BLaER1 treated with 17β-estradiol and CSF1 and Interleukin-3, amounts not matched to agents 10 nM and 100 nM (cell line): ENCODE measurements around the gene CHST3.

Experiments
- H3K27ac ChIP-seq, 11 experiments: shearing (Covaris generic); formaldehyde crosslinking; 2 replicates each; pipeline ENCODE4 v1.8.1; 2022
- H3K27me3 ChIP-seq, 11 experiments: shearing (Covaris generic); formaldehyde crosslinking; 2 replicates each; pipeline ENCODE4 v1.8.1; 2022
- H3K36me3 ChIP-seq, 11 experiments: shearing (Covaris generic); formaldehyde crosslinking; 2 replicates each; pipeline ENCODE4 v1.8.1; 2022
- H3K4me1 ChIP-seq, 10 experiments: shearing (Covaris generic); formaldehyde crosslinking; 2 replicates each; pipeline ENCODE4 v1.8.1; 2022
- H3K4me2 ChIP-seq, 11 experiments: shearing (Covaris generic); formaldehyde crosslinking; 2 replicates each; pipeline ENCODE4 v1.8.1; 2022
- H3K4me3 ChIP-seq, 10 experiments: shearing (Covaris generic); formaldehyde crosslinking; 2 replicates each; pipeline ENCODE4 v1.8.1; 2022
- H3K9ac ChIP-seq, 11 experiments: shearing (Covaris generic); formaldehyde crosslinking; 2 replicates each; pipeline ENCODE4 v1.8.1; 2022
- H3K9me3 ChIP-seq, 11 experiments: shearing (Covaris generic); formaldehyde crosslinking; replicated peaks in 1 of 11; 2 replicates each; pipeline ENCODE4 v1.8.1; 2022
- H4K20me1 ChIP-seq, 11 experiments: shearing (Covaris generic); formaldehyde crosslinking; 2 replicates each; pipeline ENCODE4 v1.8.1; 2022
- Cebpa-rat ChIP-seq, 11 experiments: shearing (Covaris generic); IDR thresholded peaks; 2 replicates each; pipeline ENCODE4 v1.8.1; 2022

Gene CHST3

DNA sequence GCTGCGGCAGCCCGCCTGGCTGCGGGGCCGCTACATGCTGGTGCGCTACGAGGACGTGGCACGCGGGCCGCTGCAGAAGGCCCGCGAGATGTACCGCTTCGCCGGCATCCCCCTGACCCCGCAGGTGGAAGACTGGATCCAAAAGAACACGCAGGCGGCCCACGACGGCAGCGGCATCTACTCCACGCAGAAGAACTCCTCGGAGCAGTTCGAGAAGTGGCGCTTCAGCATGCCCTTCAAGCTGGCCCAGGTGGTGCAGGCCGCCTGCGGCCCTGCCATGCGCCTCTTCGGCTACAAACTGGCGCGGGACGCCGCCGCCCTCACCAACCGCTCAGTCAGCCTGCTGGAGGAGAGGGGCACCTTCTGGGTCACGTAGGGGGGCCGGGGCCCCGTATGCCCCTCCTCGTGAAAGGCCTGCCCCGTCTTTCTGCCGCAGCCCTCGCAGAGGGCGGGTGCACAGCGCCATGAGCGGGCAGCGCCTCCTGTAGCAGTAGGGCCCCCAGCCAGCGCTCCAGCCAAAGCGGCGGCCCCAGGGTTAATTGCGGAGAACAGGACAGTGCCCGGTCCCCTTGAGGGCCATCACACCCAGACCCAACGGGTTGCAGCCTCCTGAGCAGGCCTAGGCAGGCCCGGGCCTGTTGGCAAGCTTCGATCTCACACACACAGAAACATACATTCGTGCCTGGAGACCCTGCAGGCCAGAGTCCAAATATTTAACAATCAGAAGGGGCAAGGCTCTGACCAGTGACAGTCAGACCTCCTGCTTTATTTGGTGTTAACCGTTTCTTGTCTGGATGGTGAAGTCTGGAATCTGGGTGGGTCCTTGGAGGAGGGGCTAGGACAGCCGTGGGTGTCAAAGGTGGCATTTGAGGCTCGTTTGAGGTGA is 44.1 kb downstream of the CHST3 start:
- Histone ChIP-seq H3K36me3 (peaks cover 0 to 13% (median 0%) of the 10 kb centered on the region in 11 experiments; a peak in 3 of 22 replicates), H3K4me3 (no peak overlapping the region; a peak in 1 of 20 replicates), H3K4me1 (peaks cover 32 to 80% (median 74%) of the 10 kb centered on the region in 10 experiments), H3K4me2 (peak overlapping the region; percentile 47 to 92 (median 86); a peak in 18 of 22 replicates), H3K27ac (peak overlapping the region in 9 of 11 experiments; percentile 62 to 92 (median 87); a peak in 18 of 22 replicates), H4K20me1 (no peaks in the 10 kb centered on the region), H3K27me3 (no peaks in the 10 kb centered on the region), H3K9ac (peak overlapping the region in 10 of 11 experiments; percentile 5 to 81 (median 74); a peak in 17 of 22 replicates), H3K9me3 (peaks cover 0 to 13% (median 10%) of the 10 kb centered on the region in 11 experiments; a peak in 16 of 22 replicates)
- no peak for TF ChIP-seq Cebpa-rat (IDR thresholded peaks at IDR 0.05)

DNA sequence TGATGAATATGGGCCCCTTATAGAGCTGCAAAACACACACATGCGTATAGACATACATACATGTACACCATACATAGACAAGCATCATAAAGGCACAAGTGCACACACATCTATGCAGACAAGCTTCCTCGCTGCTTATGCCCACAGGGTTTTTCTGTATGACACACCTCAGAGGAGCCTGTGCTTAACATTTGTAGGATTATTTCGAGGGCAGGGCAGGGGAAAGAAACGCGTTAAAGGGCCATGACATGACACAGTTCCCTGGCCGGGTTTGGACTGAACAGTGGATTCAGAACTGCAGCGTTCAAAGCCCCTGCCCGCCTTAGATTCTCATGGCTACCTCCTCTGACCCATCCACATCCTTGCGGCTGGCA is 44.8 kb downstream of the CHST3 start:
- peak overlapping the region in 3 of 10 experiments; percentile 2 to 26 (median 13); a peak in 2 of 20 replicates for H3K4me3 ChIP-seq
- H3K4me1 ChIP-seq: peaks cover 32 to 87% (median 81%) of the 10 kb centered on the region in 10 experiments
- no peaks in the 10 kb centered on the region for H4K20me1 ChIP-seq
- peaks cover 0 to 13% (median 0%) of the 10 kb centered on the region in 11 experiments; a peak in 3 of 22 replicates for H3K36me3 ChIP-seq
- peak overlapping the region in 10 of 11 experiments; percentile 5 to 81 (median 74); a peak in 18 of 22 replicates for H3K9ac ChIP-seq
- peak overlapping the region in 10 of 11 experiments; percentile 10 to 92 (median 87); a peak in 19 of 22 replicates for H3K27ac ChIP-seq
- H3K27me3 ChIP-seq: no peaks in the 10 kb centered on the region
- H3K9me3 ChIP-seq: peaks cover 0 to 13% (median 10%) of the 10 kb centered on the region in 11 experiments; a peak in 16 of 22 replicates
- TF ChIP-seq Cebpa-rat (IDR thresholded peaks at IDR 0.05): no peak
- H3K4me2 ChIP-seq: peak overlapping the region; percentile 47 to 92 (median 86)

DNA sequence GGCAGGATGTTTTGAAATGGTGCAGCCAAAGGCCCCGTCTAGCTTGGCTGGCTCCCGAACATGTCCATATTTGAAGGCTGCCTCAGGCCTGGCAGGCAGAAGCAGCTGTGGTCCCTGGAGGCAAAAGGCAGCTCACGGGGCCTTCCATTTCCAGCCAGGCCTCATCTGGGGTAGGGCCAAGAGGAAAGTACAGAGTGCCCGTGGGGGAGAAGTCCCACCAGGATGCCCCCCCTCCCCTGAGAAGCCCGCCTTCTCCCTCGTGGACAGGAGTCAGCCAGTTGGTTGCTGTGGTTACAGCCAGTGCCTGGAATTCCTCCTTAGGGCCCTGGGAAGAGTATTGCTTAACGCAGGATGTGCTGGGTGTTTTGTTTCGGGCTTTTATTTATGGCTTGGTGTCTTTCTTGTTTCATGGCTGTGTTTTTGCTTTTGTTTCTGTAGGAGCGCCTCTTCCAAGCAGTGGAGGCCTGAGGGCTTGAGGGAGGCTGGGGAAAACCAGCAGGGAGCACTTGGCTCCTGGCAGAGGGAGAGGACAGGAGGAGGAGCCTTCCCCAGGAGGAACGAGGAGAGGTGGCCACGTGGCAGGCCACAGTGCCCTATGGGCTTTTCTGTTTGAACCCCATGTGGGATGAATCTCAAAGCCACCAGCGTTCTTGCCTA is 45.4 kb downstream of the CHST3 start:
- peaks cover 32 to 93% (median 86%) of the 10 kb centered on the region in 10 experiments for H3K4me1 ChIP-seq
- H3K36me3 ChIP-seq: peaks cover 0 to 13% (median 0%) of the 10 kb centered on the region in 11 experiments; a peak in 3 of 22 replicates
- H3K4me2 ChIP-seq: peak overlapping the region; percentile 47 to 92 (median 86)
- H3K27ac ChIP-seq: peak overlapping the region in 10 of 11 experiments; percentile 10 to 92 (median 87); a peak in 19 of 22 replicates
- no peaks in the 10 kb centered on the region for H4K20me1 ChIP-seq
- H3K9me3 ChIP-seq: peaks cover 0 to 13% (median 10%) of the 10 kb centered on the region in 11 experiments; a peak in 16 of 22 replicates
- H3K4me3 ChIP-seq: peak overlapping the region in 5 of 10 experiments; percentile 2 to 26 (median 12); a peak in 7 of 20 replicates
- H3K27me3 ChIP-seq: no peaks in the 10 kb centered on the region
- H3K9ac ChIP-seq: peak overlapping the region in 10 of 11 experiments; percentile 5 to 81 (median 74); a peak in 18 of 22 replicates
- peak in 3 of 11 experiments; percentile 7 to 35 (median 26); a peak in 4 of 22 replicates for TF ChIP-seq Cebpa-rat (IDR thresholded peaks at IDR 0.05)

DNA sequence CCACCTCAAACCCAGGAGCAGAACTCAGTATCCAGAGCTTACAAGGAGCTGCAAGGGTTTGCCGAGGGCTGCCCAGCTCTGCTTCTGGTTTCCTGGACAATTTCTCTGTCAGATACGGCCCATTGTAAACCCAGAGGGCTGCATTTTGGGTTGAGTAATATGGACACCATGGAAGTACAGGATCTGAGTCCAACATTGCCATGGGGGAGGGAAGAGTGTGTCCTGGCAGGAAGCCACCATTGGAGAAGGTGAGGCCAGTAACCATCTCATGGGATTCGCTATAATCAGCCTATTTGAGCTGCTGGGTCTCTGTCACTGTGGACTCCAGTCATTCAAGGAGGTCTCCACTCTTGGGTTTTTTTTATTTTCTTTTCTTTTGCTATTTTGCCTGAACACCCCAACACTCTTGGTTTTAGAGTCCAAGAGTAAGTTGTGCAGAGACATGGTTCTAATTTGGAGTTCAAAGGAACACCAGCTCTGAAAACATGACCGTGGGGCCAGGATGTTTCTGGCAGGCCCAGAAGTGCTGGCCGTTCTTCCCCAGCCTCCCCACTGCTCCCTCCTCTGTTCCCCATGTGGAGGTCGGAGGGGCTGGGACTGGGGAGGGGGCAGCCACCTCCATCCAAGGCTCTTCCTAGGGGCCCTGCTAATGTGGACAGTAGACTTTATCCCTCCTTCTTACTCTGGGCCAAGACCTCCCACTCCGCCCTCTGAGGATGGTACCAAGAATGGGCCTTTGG is 46.2 kb downstream of the CHST3 start:
- H3K4me2 ChIP-seq: peak overlapping the region; percentile 47 to 92 (median 86)
- peak overlapping the region in 9 of 11 experiments; percentile 49 to 81 (median 75); a peak in 17 of 22 replicates for H3K9ac ChIP-seq
- H4K20me1 ChIP-seq: no peaks in the 10 kb centered on the region
- H3K4me3 ChIP-seq: peak overlapping the region in 3 of 10 experiments; percentile 2 to 26 (median 5); a peak in 2 of 20 replicates
- H3K36me3 ChIP-seq: peaks cover 0 to 13% (median 0%) of the 10 kb centered on the region in 11 experiments; a peak in 3 of 22 replicates
- peak overlapping the region in 10 of 11 experiments; percentile 10 to 92 (median 87); a peak in 19 of 22 replicates for H3K27ac ChIP-seq
- peaks cover 32 to 100% (median 95%) of the 10 kb centered on the region in 10 experiments for H3K4me1 ChIP-seq
- H3K27me3 ChIP-seq: no peaks in the 10 kb centered on the region
- peaks cover 0 to 13% (median 10%) of the 10 kb centered on the region in 11 experiments; a peak in 16 of 22 replicates for H3K9me3 ChIP-seq
- TF ChIP-seq Cebpa-rat (IDR thresholded peaks at IDR 0.05): no peak

DNA sequence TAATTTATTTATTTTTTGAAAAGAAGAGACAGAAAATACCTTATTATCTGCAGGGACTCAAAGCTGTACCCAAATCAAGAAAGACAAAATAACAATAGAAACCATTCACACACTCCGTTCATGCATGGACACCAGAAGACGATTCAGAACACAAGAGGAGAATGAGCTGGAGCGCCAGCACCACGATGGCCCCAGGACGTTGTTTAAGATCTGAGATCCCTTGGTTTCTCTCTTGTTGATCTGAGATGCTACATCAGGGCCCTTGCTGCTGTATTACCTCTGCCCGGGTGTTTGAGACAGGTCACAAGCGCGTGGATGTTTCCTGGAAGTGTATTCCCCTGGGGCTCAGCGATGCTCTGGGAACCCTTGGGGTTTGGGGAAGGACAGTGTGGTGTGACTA is 46.8 kb downstream of the CHST3 start:
- Histone ChIP-seq H3K27me3 (no peaks in the 10 kb centered on the region), H3K4me1 (peaks cover 32 to 100% (median 96%) of the 10 kb centered on the region in 10 experiments), H4K20me1 (no peaks in the 10 kb centered on the region), H3K9me3 (peaks cover 0 to 13% (median 10%) of the 10 kb centered on the region in 11 experiments; a peak in 16 of 22 replicates), H3K27ac (peak overlapping the region in 6 of 11 experiments; percentile 86 to 92 (median 89); a peak in 7 of 22 replicates), H3K9ac (peak overlapping the region in 1 of 11 experiments; percentile 79; a peak in 1 of 22 replicates), H3K4me2 (peak overlapping the region in 10 of 11 experiments; percentile 51 to 92 (median 86); a peak in 19 of 22 replicates), H3K4me3 (no peak overlapping the region; a peak in 2 of 20 replicates), H3K36me3 (peaks cover 0 to 13% (median 0%) of the 10 kb centered on the region in 11 experiments; a peak in 3 of 22 replicates)
- TF ChIP-seq Cebpa-rat (IDR thresholded peaks at IDR 0.05): no peak

DNA sequence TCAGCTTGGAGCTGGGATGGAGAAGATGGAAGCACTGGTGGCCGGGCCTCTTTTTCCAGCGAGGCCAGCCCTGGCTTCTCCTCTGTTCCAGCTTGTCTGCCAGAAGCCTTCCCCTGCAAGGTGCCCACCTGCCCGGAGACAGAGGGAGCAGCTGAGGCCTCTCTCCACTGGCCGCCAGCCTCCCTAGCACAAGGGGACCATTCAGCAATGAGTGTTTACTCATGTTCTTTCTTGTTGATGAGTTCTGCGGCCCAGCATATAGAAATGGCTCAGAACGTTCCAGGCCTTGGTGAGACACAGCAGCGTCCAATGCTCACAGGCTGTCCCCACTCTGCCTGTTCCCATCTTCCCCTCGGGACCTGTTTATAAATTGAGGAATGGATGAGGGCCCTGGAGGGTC is 47.3 kb downstream of the CHST3 start:
- Histone ChIP-seq H3K27me3 (no peaks in the 10 kb centered on the region), H3K36me3 (peaks cover 0 to 13% (median 0%) of the 10 kb centered on the region in 11 experiments; a peak in 3 of 22 replicates), H3K4me3 (no peak overlapping the region; a peak in 2 of 20 replicates), H3K4me1 (peaks cover 34 to 100% (median 96%) of the 10 kb centered on the region in 10 experiments), H4K20me1 (no peaks in the 10 kb centered on the region), H3K9ac (no peak overlapping the region), H3K9me3 (peaks cover 0 to 13% (median 10%) of the 10 kb centered on the region in 11 experiments; a peak in 16 of 22 replicates), H3K4me2 (peak overlapping the region in 10 of 11 experiments; percentile 51 to 92 (median 86); a peak in 19 of 22 replicates), H3K27ac (peak overlapping the region in 4 of 11 experiments; percentile 86 to 92 (median 89); a peak in 2 of 22 replicates)
- TF ChIP-seq Cebpa-rat (IDR thresholded peaks at IDR 0.05): no peak

DNA sequence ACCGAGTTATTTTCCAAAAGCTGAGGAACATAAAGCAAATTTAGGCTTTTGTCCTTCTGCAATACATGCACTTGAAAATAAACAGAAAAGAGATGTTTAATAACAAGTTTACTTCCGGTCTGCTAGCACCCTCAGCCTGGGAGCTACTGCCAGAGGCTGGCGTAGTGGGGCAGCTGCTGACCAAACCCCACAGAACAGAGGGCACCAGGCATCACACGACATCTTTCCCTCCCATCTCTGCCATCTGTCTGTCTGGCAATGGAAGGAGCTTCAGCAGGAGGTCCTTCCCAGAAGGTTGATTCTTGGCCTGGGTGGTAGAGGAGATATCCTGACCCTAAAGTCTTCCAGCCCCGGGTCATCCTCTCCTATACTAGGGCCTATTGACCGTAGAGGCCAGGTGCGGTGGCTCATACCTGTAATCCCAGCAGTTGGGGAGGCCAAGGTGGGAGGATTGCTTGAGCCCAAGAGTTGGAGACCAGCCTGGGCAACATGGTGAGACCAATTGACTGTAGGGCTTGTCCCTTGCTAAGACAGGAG is 47.8 kb downstream of the CHST3 start:
- Histone ChIP-seq H3K27ac (no peak overlapping the region), H3K4me2 (peak overlapping the region in 9 of 11 experiments; percentile 81 to 96 (median 86); a peak in 16 of 22 replicates), H3K9me3 (peaks cover 0 to 13% (median 10%) of the 10 kb centered on the region in 11 experiments; a peak in 16 of 22 replicates), H3K27me3 (no peaks in the 10 kb centered on the region), H3K4me1 (peaks cover 34 to 100% (median 96%) of the 10 kb centered on the region in 10 experiments), H3K4me3 (no peak overlapping the region), H3K36me3 (peaks cover 0 to 13% (median 0%) of the 10 kb centered on the region in 11 experiments; a peak in 3 of 22 replicates), H3K9ac (no peak overlapping the region), H4K20me1 (no peaks in the 10 kb centered on the region)
- no peak for TF ChIP-seq Cebpa-rat (IDR thresholded peaks at IDR 0.05)
